Endothelial cell of umbilical vein (primary cell): ENCODE results near the gene ITGB3. TPM values are rescaled to one million over a fixed set of nuclear protein-coding genes. Genes with fewer than 3 reads are reported as not detected.

Source experiments
- BruUV-seq: library from RNA; stranded (reverse); fragments of 400-500 nt; replicated peaks from 2 replicates; lab custom pipeline; 2021; lab: Mats Ljungman, UMichigan
- CTCF ChIA-PET: fragments of 300-600, 350-600 bp; sonication (Branson Sonifier 250); formaldehyde crosslinking; loops from one replicate; lab custom pipeline; 2021; ENCODE audit warnings: antibody characterized with exemption, inconsistent platforms; lab: Charles Lee
- POLR2A ChIA-PET: fragments of 300-600, 350-600 bp; sonication (Branson Sonifier 250); formaldehyde crosslinking; loops from one replicate; lab custom pipeline; 2021; ENCODE audit warnings: antibody characterized with exemption, inconsistent platforms; lab: Charles Lee
- DNase-seq: peaks from one replicate; pipeline ENCODE4 v3.0.0-alpha.2; 2011; ENCODE audit warnings: low read depth, low spot score
- FAIRE-seq: peaks from 2 replicates; lab custom pipeline; 2011; peaks lifted over from hg19 to GRCh38; lab: Jason Lieb, UNC
- H2AFZ ChIP-seq: 2 replicates; pipeline ENCODE4 v1.6.0; 2012; ENCODE audit warnings: low read depth, low read length, control low read depth, inconsistent platforms
- H3K27ac ChIP-seq: 2 replicates; pipeline ENCODE4 v1.5.1; 2011; ENCODE audit warnings: low read depth, mild to moderate bottlenecking, control low read depth, low read length, moderate library complexity; ENCODE audit not compliant: insufficient read depth
- H3K27me3 ChIP-seq, 2 experiments: 2 replicates each; pipeline versions ENCODE4 v1.6.0 to v1.6.1; 2011; ENCODE audit warnings: low read length in 2 of 2, mixed read lengths in 1 of 2; ENCODE audit not compliant: control insufficient read depth in 2 of 2, insufficient read depth in 2 of 2
- H3K36me3 ChIP-seq, 2 experiments: 2 replicates in 1 of 2; 3 replicates in 1 of 2; pipeline ENCODE4 v1.5.1; 2011; ENCODE audit warnings: low read length in 2 of 2, mild to moderate bottlenecking in 1 of 2, moderate library complexity in 1 of 2; ENCODE audit not compliant: control insufficient read depth in 2 of 2, insufficient read depth in 2 of 2; ENCODE audit errors: extremely low read depth in 1 of 2
- H3K4me1 ChIP-seq: 3 replicates; pipeline ENCODE4 v1.5.1; 2011; ENCODE audit warnings: mild to moderate bottlenecking, low read length; ENCODE audit not compliant: control insufficient read depth, insufficient read depth; ENCODE audit errors: extremely low read depth
- H3K4me2 ChIP-seq: 2 replicates; pipeline ENCODE4 v1.6.1; 2011; ENCODE audit warnings: low read length, control low read depth, mixed read lengths; ENCODE audit not compliant: insufficient read depth
- H3K4me3 ChIP-seq, 3 experiments: fragments of 200-600 bp in 1 of 3; sonication (generic), shearing (Covaris generic) in 1 of 3; replicated peaks in 1 of 3; 2 replicates each; pipeline ENCODE4 v1.5.1; 2011 to 2016; ENCODE audit warnings: control low read depth in 3 of 3, low read length in 3 of 3, mild to moderate bottlenecking in 2 of 3, inconsistent platforms in 1 of 3, low read depth in 1 of 3, moderate library complexity in 1 of 3; ENCODE audit not compliant: insufficient read depth in 1 of 3
- H3K79me2 ChIP-seq: 2 replicates; pipeline ENCODE4 v1.6.0; 2012; ENCODE audit warnings: low read length, inconsistent platforms; ENCODE audit not compliant: control insufficient read depth, insufficient read depth
- H3K9ac ChIP-seq: replicated peaks from 2 replicates; pipeline ENCODE3; 2011; ENCODE audit warnings: low read length, control low read depth; ENCODE audit not compliant: insufficient read depth; ENCODE audit errors: extremely low read depth
- H3K9me1 ChIP-seq: replicated peaks from 3 replicates; pipeline ENCODE4 v1.6.0; 2011; ENCODE audit warnings: mild to moderate bottlenecking, low read length; ENCODE audit not compliant: control insufficient read depth, insufficient read depth; ENCODE audit errors: extremely low read depth
- H3K9me3 ChIP-seq: replicated peaks from 2 replicates; pipeline ENCODE4 v1.5.1; 2012; ENCODE audit warnings: low read length, inconsistent platforms; ENCODE audit not compliant: control insufficient read depth, insufficient read depth
- H4K20me1 ChIP-seq: replicated peaks from 2 replicates; pipeline ENCODE3; 2011; ENCODE audit warnings: mild to moderate bottlenecking, low read length; ENCODE audit not compliant: control insufficient read depth, insufficient read depth; ENCODE audit errors: extremely low read depth
- CTCF ChIP-seq, 2 donors: IDR thresholded peaks; 1 replicate in 1 of 2; 2 replicates in 1 of 2; pipeline ENCODE4 v1.5.1; 2011; ENCODE audit warnings: low read length in 2 of 2, mild to moderate bottlenecking in 2 of 2, moderate library complexity in 2 of 2, control low read depth in 1 of 2, inconsistent platforms in 1 of 2, low read depth in 1 of 2; ENCODE audit not compliant: insufficient read depth in 1 of 2; ENCODE audit errors: extremely low read depth in 1 of 2
- EZH2 ChIP-seq: IDR thresholded peaks from 2 replicates; pipeline ENCODE4 v1.6.1; 2012; ENCODE audit warnings: borderline replicate concordance, low read depth, mild to moderate bottlenecking, moderate library complexity, low read length, inconsistent platforms; ENCODE audit not compliant: severe bottlenecking
- FOS ChIP-seq: IDR thresholded peaks from 2 replicates; pipeline ENCODE4 v1.6.1; 2011; ENCODE audit warnings: mild to moderate bottlenecking, low read length, moderate library complexity, borderline replicate concordance; ENCODE audit not compliant: insufficient read depth
- GATA2 ChIP-seq: IDR thresholded peaks from 2 replicates; pipeline ENCODE4 v1.7.0; 2011; ENCODE audit warnings: low read depth, mild to moderate bottlenecking, moderate library complexity, mixed read lengths, low read length; ENCODE audit not compliant: insufficient read length, insufficient read depth
- JUN ChIP-seq: IDR thresholded peaks from 2 replicates; pipeline ENCODE4 v1.6.1; 2011; ENCODE audit warnings: borderline replicate concordance, low read depth; ENCODE audit not compliant: insufficient read length, insufficient read depth
- MAX ChIP-seq: IDR thresholded peaks from 2 replicates; pipeline ENCODE4 v1.6.1; 2011; ENCODE audit not compliant: insufficient read depth, insufficient read length
- MYC ChIP-seq: IDR thresholded peaks from one replicate; pipeline ENCODE4 v1.6.1; 2011; ENCODE audit warnings: mild to moderate bottlenecking, low read depth, low read length
- POLR2A ChIP-seq: IDR thresholded peaks from 2 replicates; pipeline ENCODE4 v1.6.1; 2012; ENCODE audit warnings: low read depth, mild to moderate bottlenecking, control low read depth, low read length
- POLR2AphosphoS5 ChIP-seq: IDR thresholded peaks from 2 replicates; pipeline ENCODE4 v1.6.1; 2012; ENCODE audit warnings: low read depth, mild to moderate bottlenecking, control low read depth, low read length, moderate library complexity; ENCODE audit not compliant: insufficient read depth
- dilution Hi-C: fragments of 300-500 bp; cut with MboI; formaldehyde crosslinking; loops from one replicate; pipeline ENCODE4 v1.15.0; 2019; ENCODE audit warnings: low sequenced_read_pairs; ENCODE audit not compliant: extremely low pct_ligation_motif_present
- intact Hi-C: fragments of 100-400 bp; cut with micrococcal nuclease; formaldehyde crosslinking; loops from one replicate; pipeline ENCODE4 v1.10.0; 2022
- polyA plus RNA-seq, 4 experiments: library from polyadenylated mRNA; depleted of rRNA in 3 of 4; stranded (reverse) in 3 of 4; unstranded in 1 of 4; fragments of >200 nt; gene quantifications; 2 replicates each; pipeline versions ENCODE4 v1.2.1 to v1.2.3, GENCODE V29; 2011 to 2012; ENCODE audit warnings: missing spikeins in 1 of 4
- total RNA-seq: library from RNA; stranded (reverse); gene quantifications from 2 replicates; pipeline ENCODE4 v1.2.3, GENCODE V29; 2021

Gene ITGB3
- total and polyA plus RNA-seq, 2 donors (not counting 3 experiments of a cell fraction or from before 2014, with no cell fraction given): 55.8 to 60.0 TPM

- Histone ChIP-seq H2AFZ (peak overlapping the region; percentile 79), H4K20me1 (no peaks in the 10 kb centered on the region), H3K79me2 (no peaks in the 10 kb centered on the region), H3K9me3 (no peaks in the 10 kb centered on the region), H3K27me3 (no peaks in the 10 kb centered on the region), H3K36me3 (no peaks in the 10 kb centered on the region), H3K27ac (peak overlapping the region; percentile 100), H3K9me1 (no peaks in the 10 kb centered on the region), H3K4me2 (peak overlapping the region; percentile 67), H3K4me3 (peak overlapping the region in 1 of 3 experiments; percentile 17), H3K4me1 (peaks cover 24% of the 10 kb centered on the region), H3K9ac (peak overlapping the region; percentile 91)
- POLR2A ChIA-PET: interaction anchor here (0.6 to 1.5 kb wide), 6 partner anchors 12 to 76 kb away, joined by 3 to 8 read pairs (median 6); no protein-coding TSS in a partner anchor
- TF ChIP-seq POLR2A: peak; percentile 80
- TF ChIP-seq GATA2: peak; percentile 97
- TF ChIP-seq POLR2AphosphoS5: peak; percentile 98
- TF ChIP-seq EZH2: no peak
- TF ChIP-seq JUN: peak; percentile 88
- TF ChIP-seq FOS: peak; percentile 97
- TF ChIP-seq MYC: peak; percentile 90
- TF ChIP-seq CTCF (IDR thresholded peaks at IDR 0.05; ENCODE audit: extremely low read depth in 1 of 2, insufficient read depth in 1 of 2, low read depth in 1 of 2, low read length in 2 of 2): no peak
- peak; percentile 49 for TF ChIP-seq MAX
- CTCF ChIA-PET: interaction anchor here (0.6 to 3.5 kb wide), 13 partner anchors 10 to 376 kb away, joined by 3 to 53 read pairs (median 4); no protein-coding TSS in a partner anchor
- peak; percentile 99 for FAIRE-seq
- BruUV-seq: TSS peak; percentile 100
- intact Hi-C loops: loop anchor here (1.0 kb wide), 7 partner anchors 10 to 75 kb away; partner anchors contain the start of gene ITGB3
- peak; percentile 99 for DNase-seq
- dilution Hi-C loops: no loop called here
Measured at GRCh38 chr17:47239967-47240651, 13.5 kb upstream of the ITGB3 start.
